Fibroblast of lung (primary cell): Measurements from ENCODE around the gene ATF1.

ENCODE experiments used
- EZH2 ChIP-seq: IDR thresholded peaks from 2 replicates; pipeline ENCODE4 v1.5.1; 2012; ENCODE audit warnings: low read length, control low read depth, mild to moderate bottlenecking; ENCODE audit errors: missing control alignments
- TF ChIP-seq, protein P1 (sequence below), 2 donors: IDR thresholded peaks in 1 of 2; conservative IDR thresholded peaks in 1 of 2; 1 replicate in 1 of 2; 2 replicates in 1 of 2; pipeline ENCODE4 v1.5.1; 2011 to 2012; ENCODE audit warnings: low read length in 2 of 2, control low read depth in 1 of 2, inconsistent platforms in 1 of 2, low read depth in 1 of 2, mild to moderate bottlenecking in 1 of 2

DNA sequence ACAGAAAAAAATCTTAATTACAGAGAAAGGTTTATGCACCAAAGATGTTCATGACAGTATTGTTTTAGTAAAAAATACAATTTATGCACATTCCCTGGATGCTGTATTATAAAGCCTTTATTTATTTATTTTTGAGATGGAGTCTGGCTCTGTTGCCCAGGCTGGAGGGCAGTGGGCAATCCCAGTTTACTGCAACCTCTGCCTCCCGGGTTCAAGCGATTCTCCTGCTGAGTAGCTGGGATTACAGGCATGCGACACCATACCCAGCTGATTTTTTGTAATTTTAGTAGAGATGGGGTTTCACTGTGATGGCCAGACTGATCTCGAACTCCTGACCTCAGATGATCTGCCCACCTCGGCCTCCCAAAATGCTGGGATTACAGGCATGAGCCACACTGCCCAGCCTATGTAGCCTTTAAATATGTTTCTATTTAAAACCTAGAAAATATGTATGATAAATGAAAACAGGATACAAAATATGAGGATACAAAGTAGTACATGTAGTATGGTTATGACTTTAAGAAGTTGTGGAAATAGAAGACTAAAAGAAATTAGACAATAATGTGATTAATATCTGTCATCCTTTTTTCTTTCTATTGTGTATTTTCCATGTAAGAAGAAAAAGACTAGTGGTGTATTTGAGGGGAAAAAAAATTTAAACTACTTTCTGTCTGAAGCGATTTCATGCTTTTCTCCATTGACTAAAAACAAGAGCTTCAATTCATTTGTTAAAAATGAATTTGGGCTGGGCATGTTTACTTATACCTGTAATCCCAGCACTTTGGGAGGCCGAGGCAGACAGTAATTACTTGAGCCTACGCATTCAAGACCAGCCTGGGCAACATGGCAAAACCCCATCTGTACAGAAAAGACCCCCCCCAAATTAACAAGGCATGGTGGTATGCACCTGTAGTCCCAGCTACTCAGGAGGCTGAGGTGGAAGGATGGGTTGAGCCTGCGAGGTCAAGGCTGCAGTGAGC lies 13.1 kb downstream of the ATF1 start:
- TF ChIP-seq, protein P1, sequence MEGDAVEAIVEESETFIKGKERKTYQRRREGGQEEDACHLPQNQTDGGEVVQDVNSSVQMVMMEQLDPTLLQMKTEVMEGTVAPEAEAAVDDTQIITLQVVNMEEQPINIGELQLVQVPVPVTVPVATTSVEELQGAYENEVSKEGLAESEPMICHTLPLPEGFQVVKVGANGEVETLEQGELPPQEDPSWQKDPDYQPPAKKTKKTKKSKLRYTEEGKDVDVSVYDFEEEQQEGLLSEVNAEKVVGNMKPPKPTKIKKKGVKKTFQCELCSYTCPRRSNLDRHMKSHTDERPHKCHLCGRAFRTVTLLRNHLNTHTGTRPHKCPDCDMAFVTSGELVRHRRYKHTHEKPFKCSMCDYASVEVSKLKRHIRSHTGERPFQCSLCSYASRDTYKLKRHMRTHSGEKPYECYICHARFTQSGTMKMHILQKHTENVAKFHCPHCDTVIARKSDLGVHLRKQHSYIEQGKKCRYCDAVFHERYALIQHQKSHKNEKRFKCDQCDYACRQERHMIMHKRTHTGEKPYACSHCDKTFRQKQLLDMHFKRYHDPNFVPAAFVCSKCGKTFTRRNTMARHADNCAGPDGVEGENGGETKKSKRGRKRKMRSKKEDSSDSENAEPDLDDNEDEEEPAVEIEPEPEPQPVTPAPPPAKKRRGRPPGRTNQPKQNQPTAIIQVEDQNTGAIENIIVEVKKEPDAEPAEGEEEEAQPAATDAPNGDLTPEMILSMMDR (conservative IDR thresholded peaks at IDR 0.05 in 1 of 2, IDR thresholded peaks at IDR 0.05 in 1 of 2; ENCODE audit: low read depth in 1 of 2, low read length in 2 of 2), result no peak
- TF ChIP-seq EZH2, result no peak
